COR-L47 (cell line): ENCODE measurements around the gene SLC5A12.
"Not testable (repeated sequence)": the region's sequence is repeated elsewhere in the genome, so short reads cannot be mapped to it uniquely, and the experiment has no call there.

ENCODE experiments used
- DNase-seq: peaks from one replicate; lab custom pipeline; 2025; lab: John Stamatoyannopoulos, UW

The SLC5A12 gene

GRCh38 chr11:26651916-26652315 is 69.9 kb downstream of the SLC5A12 start:
- DNase-seq: no peak

- DNase-seq: peak; percentile 50
Measured at GRCh38 chr11:26649884-26650283, 72.0 kb downstream of the SLC5A12 start.

- DNase-seq: not testable (repeated sequence)
Measured at GRCh38 chr11:26643314-26643713, 78.5 kb downstream of the SLC5A12 start.

GRCh38 chr11:26632691-26633159 is 89.1 kb downstream of the SLC5A12 start:
- DNase-seq: no peak

- DNase-seq: no peak
Measured at GRCh38 chr11:26626346-26626745, 95.5 kb downstream of the SLC5A12 start.

- no peak for DNase-seq
Measured at GRCh38 chr11:26623076-26623659, 98.7 kb downstream of the SLC5A12 start.

- peak; percentile 16 for DNase-seq
Measured at GRCh38 chr11:26622181-26622580, 99.7 kb downstream of the SLC5A12 start.

- DNase-seq: no peak
Measured at GRCh38 chr11:26621132-26621531, 100.7 kb downstream of the SLC5A12 start.

GRCh38 chr11:26620282-26621045 is 101.4 kb downstream of the SLC5A12 start:
- no peak for DNase-seq

GRCh38 chr11:26618441-26618840 is 103.4 kb downstream of the SLC5A12 start:
- no peak for DNase-seq
